Gastroesophageal sphincter (tissue), 3 donors: Measurements from ENCODE around the gene EEF1A2.

Experiments
- EP300 ChIP-seq: sonication (generic); formaldehyde crosslinking; IDR thresholded peaks from one replicate; pipeline ENCODE4 v1.6.1; 2017; ENCODE audit warnings: antibody characterized with exemption, mild to moderate bottlenecking
- POLR2A ChIP-seq, 2 donors: fragments of 450-650 bp; IDR thresholded peaks; one replicate each; pipeline ENCODE4 v1.6.1; 2017; ENCODE audit warnings: antibody characterized with exemption in 2 of 2, mild to moderate bottlenecking in 2 of 2, moderate library complexity in 1 of 2
- POLR2AphosphoS5 ChIP-seq: sonication (generic); formaldehyde crosslinking; IDR thresholded peaks from one replicate; pipeline ENCODE4 v1.6.1; 2017; ENCODE audit warnings: antibody characterized with exemption
- TF ChIP-seq, protein P1 (sequence below), 4 experiments: fragments of 200-600 bp in 2 of 4; fragments of 450-650 bp in 2 of 4; sonication (generic) in 1 of 4; IDR thresholded peaks; one replicate each; pipeline ENCODE4 v1.5.1; 2017 to 2019; ENCODE audit warnings: antibody characterized with exemption in 4 of 4, mild to moderate bottlenecking in 2 of 4, moderate library complexity in 2 of 4

DNA sequence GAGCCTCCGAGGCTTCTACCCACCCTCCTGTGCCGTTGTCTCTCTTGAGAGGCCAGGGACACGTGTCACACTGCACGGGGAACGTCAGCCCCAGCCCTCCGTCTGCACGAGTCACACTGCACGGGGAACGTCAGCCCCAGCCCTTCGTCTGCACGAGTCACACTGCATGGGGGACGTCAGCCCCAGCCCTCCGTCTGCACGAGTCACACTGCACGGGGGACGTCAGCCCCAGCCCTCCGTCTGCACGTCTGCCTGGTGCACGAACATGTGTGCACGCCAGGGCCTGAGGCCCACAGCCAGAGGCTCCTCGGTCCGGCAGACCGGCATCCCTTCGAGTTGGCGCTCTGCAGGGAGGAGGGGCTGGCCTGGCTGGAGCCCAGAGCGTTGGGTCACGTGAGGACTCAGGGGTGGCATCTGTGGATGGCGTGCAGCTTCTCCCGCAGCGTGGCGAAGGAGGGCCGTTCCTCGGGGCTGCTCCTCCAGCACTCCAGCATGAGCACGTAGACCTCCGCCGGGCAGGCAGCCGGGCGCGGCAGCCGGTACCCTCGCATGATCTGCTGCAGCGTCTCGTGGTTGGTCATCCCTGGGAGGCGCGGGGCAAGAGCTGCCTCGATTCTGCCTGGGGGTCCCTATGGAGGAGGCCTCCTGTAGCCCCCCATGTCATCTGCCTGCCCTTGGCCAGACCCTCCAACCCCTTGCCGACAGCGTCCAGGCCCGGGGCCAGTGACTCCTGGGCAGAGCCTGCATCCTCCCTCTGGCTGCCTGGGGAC, 41.7 kb upstream of the EEF1A2 start:
- TF ChIP-seq, protein P1, sequence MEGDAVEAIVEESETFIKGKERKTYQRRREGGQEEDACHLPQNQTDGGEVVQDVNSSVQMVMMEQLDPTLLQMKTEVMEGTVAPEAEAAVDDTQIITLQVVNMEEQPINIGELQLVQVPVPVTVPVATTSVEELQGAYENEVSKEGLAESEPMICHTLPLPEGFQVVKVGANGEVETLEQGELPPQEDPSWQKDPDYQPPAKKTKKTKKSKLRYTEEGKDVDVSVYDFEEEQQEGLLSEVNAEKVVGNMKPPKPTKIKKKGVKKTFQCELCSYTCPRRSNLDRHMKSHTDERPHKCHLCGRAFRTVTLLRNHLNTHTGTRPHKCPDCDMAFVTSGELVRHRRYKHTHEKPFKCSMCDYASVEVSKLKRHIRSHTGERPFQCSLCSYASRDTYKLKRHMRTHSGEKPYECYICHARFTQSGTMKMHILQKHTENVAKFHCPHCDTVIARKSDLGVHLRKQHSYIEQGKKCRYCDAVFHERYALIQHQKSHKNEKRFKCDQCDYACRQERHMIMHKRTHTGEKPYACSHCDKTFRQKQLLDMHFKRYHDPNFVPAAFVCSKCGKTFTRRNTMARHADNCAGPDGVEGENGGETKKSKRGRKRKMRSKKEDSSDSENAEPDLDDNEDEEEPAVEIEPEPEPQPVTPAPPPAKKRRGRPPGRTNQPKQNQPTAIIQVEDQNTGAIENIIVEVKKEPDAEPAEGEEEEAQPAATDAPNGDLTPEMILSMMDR (IDR thresholded peaks at IDR 0.05): no peak
- TF ChIP-seq POLR2A (IDR thresholded peaks at IDR 0.05): no peak
- TF ChIP-seq POLR2AphosphoS5: no peak
- no peak for TF ChIP-seq EP300
